Activated CD4-positive, alpha-beta memory T cell treated with anti-CD3 and anti-CD28 coated beads, Interleukin-2, amount 10 ng/mL, durations not matched to agents 7 days and 5 days (primary cell): ENCODE data around the gene MSANTD4. TPM values are rescaled to one million over a fixed set of nuclear protein-coding genes. Genes with fewer than 3 reads are reported as not detected.
"Not testable (repeated sequence)": the region's sequence is repeated elsewhere in the genome, so short reads cannot be mapped to it uniquely, and the experiment has no call there.

Experiments used
- CTCF ChIA-PET: fragments of 350-600 bp; sonication (Branson Sonifier 250); formaldehyde crosslinking; loops from one replicate; lab custom pipeline; 2021; ENCODE audit warnings: antibody characterized with exemption, inconsistent platforms; lab: Charles Lee
- POLR2A ChIA-PET: fragments of 350-600 bp; sonication (Branson Sonifier 250); formaldehyde crosslinking; loops from one replicate; lab custom pipeline; 2021; ENCODE audit warnings: antibody characterized with exemption; lab: Charles Lee
- DNase-seq: peaks from one replicate; pipeline ENCODE4 v3.0.0-alpha.2; 2020
- H3K27ac Mint-ChIP-seq: one replicate; pipeline ENCODE4 v1.8.0; 2021; ENCODE audit warnings: mild to moderate bottlenecking, mixed read lengths
- H3K27me3 Mint-ChIP-seq: one replicate; pipeline ENCODE4 v1.8.0; 2021; ENCODE audit warnings: mixed read lengths
- H3K36me3 Mint-ChIP-seq: one replicate; pipeline ENCODE4 v1.8.0; 2021; ENCODE audit warnings: low read depth, mixed read lengths
- H3K4me1 Mint-ChIP-seq: one replicate; pipeline ENCODE4 v1.8.0; 2021; ENCODE audit warnings: mixed read lengths
- H3K4me3 Mint-ChIP-seq: one replicate; pipeline ENCODE4 v1.8.0; 2021; ENCODE audit warnings: mild to moderate bottlenecking, mixed read lengths
- H3K9me3 Mint-ChIP-seq: one replicate; pipeline ENCODE4 v1.8.0; 2021; ENCODE audit warnings: mixed read lengths
- total RNA-seq, 2 experiments: library from RNA; stranded (reverse); gene quantifications; one replicate each; pipeline ENCODE4 v1.2.3, GENCODE V29; 2021

MSANTD4 gene
- total RNA-seq, result 10 to 100 TPM; 14.7 to 16.7 TPM

- peaks cover 21% of the 10 kb centered on the region for H3K36me3 Mint-ChIP-seq
- H3K27me3 Mint-ChIP-seq, result peaks cover 5% of the 10 kb centered on the region
- H3K9me3 Mint-ChIP-seq, result no peaks in the 10 kb centered on the region
- peaks cover 40% of the 10 kb centered on the region for H3K4me1 Mint-ChIP-seq
- peak within 1 kb of the TSS; percentile 87 for H3K4me3 Mint-ChIP-seq
- peak; percentile 97 for DNase-seq
- POLR2A ChIA-PET, result interaction anchor here (1.2 to 2.7 kb wide), 2 partner anchors 32 to 55 kb away, joined by 3 to 17 read pairs; partner anchors contain the start of genes AASDHPPT and KBTBD3
- H3K27ac Mint-ChIP-seq, result peak within 1 kb of the TSS; percentile 71
- CTCF ChIA-PET, result interaction anchor here (1.6 kb wide), 1 partner anchor 54 kb away, joined by 7 read pairs; the partner anchor contains the start of genes AASDHPPT and KBTBD3
These were observed at the start of gene MSANTD4 for GRCh38 chr11:106021967-106022794. Gene MSANTD4, minus strand, starts transcription at chr11:106022240. Its CDS starts 11,323 bp downstream, at chr11:106010917.

DNA sequence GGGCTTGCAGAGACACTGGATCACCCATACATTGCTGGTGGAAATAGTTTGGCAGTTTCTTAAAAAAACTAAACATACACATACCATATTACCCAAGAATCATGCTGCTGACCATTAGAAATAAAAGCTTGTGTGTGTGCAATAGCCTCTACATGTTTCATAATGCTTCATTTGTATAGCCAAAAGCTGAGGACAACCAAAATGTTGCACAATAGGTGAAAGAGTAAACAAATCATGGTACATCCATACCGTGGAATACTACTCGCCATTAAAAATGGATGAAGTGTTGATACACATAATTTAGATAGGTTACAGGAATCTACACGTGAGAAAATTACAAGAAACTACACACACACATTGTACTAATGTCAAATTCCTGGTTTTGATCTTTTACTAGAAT lies 48.6 kb upstream of the MSANTD4 start:
- CTCF ChIA-PET, result interaction anchor here (0.6 kb wide), 2 partner anchors 249 to 1538 kb away, joined by 3 read pairs; no protein-coding TSS in a partner anchor
- H3K4me3 Mint-ChIP-seq, result no peak overlapping the region
- peaks cover 8% of the 10 kb centered on the region for H3K4me1 Mint-ChIP-seq
- POLR2A ChIA-PET, result no interaction called here
- peaks cover 18% of the 10 kb centered on the region for H3K36me3 Mint-ChIP-seq
- no peaks in the 10 kb centered on the region for H3K27me3 Mint-ChIP-seq
- DNase-seq, result no peak
- no peaks in the 10 kb centered on the region for H3K9me3 Mint-ChIP-seq
- no peak overlapping the region for H3K27ac Mint-ChIP-seq

- no peaks in the 10 kb centered on the region for H3K9me3 Mint-ChIP-seq
- H3K27ac Mint-ChIP-seq, result no peak overlapping the region
- DNase-seq, result no peak
- ChIA-PET CTCF (no interaction called here), POLR2A (interaction anchor here (1.5 kb wide), 1 partner anchor 14 kb away, joined by 4 read pairs; the partner anchor contains the start of genes AASDHPPT and KBTBD3)
- H3K4me1 Mint-ChIP-seq, result peaks cover 14% of the 10 kb centered on the region
- H3K36me3 Mint-ChIP-seq, result peaks cover 13% of the 10 kb centered on the region
- H3K4me3 Mint-ChIP-seq, result no peak overlapping the region
- H3K27me3 Mint-ChIP-seq, result no peaks in the 10 kb centered on the region
These were observed 41.0 kb upstream of the MSANTD4 start for GRCh38 chr11:106063009-106063408.

GRCh38 chr11:106061954-106062949 lies 40.2 kb upstream of the MSANTD4 start:
- peak overlapping the region; percentile 10 for H3K27ac Mint-ChIP-seq
- CTCF ChIA-PET, result interaction anchor here (1.2 kb wide), 1 partner anchor 15 kb away, joined by 4 read pairs; the partner anchor contains the start of genes AASDHPPT and KBTBD3
- no peak overlapping the region for H3K4me3 Mint-ChIP-seq
- peaks cover 14% of the 10 kb centered on the region for H3K4me1 Mint-ChIP-seq
- H3K36me3 Mint-ChIP-seq, result peaks cover 17% of the 10 kb centered on the region
- H3K9me3 Mint-ChIP-seq, result no peaks in the 10 kb centered on the region
- no peak for DNase-seq
- no peaks in the 10 kb centered on the region for H3K27me3 Mint-ChIP-seq
- POLR2A ChIA-PET, result interaction anchor here (1.5 kb wide), 1 partner anchor 15 kb away, joined by 4 read pairs; the partner anchor contains the start of genes AASDHPPT and KBTBD3

DNA sequence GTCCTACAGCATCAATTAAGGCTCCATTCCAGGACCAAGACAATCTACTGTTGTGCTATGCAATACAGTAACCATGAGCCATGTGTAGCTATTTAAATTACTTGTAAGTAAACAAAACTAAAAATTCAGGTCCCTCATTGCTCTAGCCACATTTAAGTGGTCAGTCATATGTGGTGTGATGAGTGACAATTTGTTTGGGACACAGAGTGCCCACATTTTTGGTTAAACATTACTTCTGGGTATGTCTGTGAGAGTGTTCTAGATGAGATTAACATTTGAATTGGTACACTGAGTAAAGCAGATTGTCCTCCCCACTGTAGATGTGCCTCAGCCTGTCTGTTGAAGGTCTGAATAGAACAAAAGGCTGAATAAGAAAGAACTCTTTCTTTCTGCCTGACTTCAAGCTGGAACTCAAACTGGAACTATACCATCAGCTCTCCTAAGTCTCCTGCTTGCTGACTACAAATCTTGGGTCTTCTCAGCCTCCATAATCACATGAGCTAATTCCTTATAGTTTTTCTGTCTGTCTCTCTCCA lies 39.3 kb upstream of the MSANTD4 start:
- Mint-ChIP-seq H3K4me3 (no peak overlapping the region), H3K27ac (no peak overlapping the region), H3K27me3 (no peaks in the 10 kb centered on the region), H3K4me1 (peaks cover 14% of the 10 kb centered on the region), H3K36me3 (peaks cover 12% of the 10 kb centered on the region), H3K9me3 (no peaks in the 10 kb centered on the region)
- no peak for DNase-seq
- POLR2A ChIA-PET, result no interaction called here
- CTCF ChIA-PET, result interaction anchor here (1.2 kb wide), 1 partner anchor 16 kb away, joined by 4 read pairs; the partner anchor contains the start of genes AASDHPPT and KBTBD3

GRCh38 chr11:106059617-106060016 lies 37.6 kb upstream of the MSANTD4 start:
- POLR2A ChIA-PET, result interaction anchor here (0.7 kb wide), 1 partner anchor 44 kb away, joined by 3 read pairs; no protein-coding TSS in a partner anchor
- CTCF ChIA-PET, result interaction anchor here (0.9 to 1.1 kb wide), 2 partner anchors 17 to 29 kb away, joined by 3 to 4 read pairs; partner anchors contain the start of genes AASDHPPT and KBTBD3
- no peak overlapping the region for H3K27ac Mint-ChIP-seq
- no peaks in the 10 kb centered on the region for H3K9me3 Mint-ChIP-seq
- H3K4me1 Mint-ChIP-seq, result peaks cover 14% of the 10 kb centered on the region
- H3K4me3 Mint-ChIP-seq, result no peak overlapping the region
- peaks cover 5% of the 10 kb centered on the region for H3K36me3 Mint-ChIP-seq
- H3K27me3 Mint-ChIP-seq, result no peaks in the 10 kb centered on the region
- no peak for DNase-seq

- DNase-seq, POLR2A ChIA-PET, H3K36me3 Mint-ChIP-seq, H3K27me3 Mint-ChIP-seq, H3K27ac Mint-ChIP-seq, H3K4me3 Mint-ChIP-seq, H3K9me3 Mint-ChIP-seq: not testable (repeated sequence)
- H3K4me1 Mint-ChIP-seq, result peaks cover 14% of the 10 kb centered on the region
- CTCF ChIA-PET, result interaction anchor here (1.3 kb wide), 1 partner anchor 19 kb away, joined by 3 read pairs; the partner anchor contains the start of genes AASDHPPT and KBTBD3
These were observed 36.3 kb upstream of the MSANTD4 start for GRCh38 chr11:106058377-106058776.

GRCh38 chr11:106051103-106051502 lies 29.1 kb upstream of the MSANTD4 start:
- no peak for DNase-seq
- H3K36me3 Mint-ChIP-seq, result no peaks in the 10 kb centered on the region
- H3K9me3 Mint-ChIP-seq, result no peaks in the 10 kb centered on the region
- H3K4me3 Mint-ChIP-seq, result no peak overlapping the region
- no peaks in the 10 kb centered on the region for H3K4me1 Mint-ChIP-seq
- ChIA-PET CTCF (no interaction called here), POLR2A (no interaction called here)
- no peak overlapping the region for H3K27ac Mint-ChIP-seq
- no peaks in the 10 kb centered on the region for H3K27me3 Mint-ChIP-seq

DNA sequence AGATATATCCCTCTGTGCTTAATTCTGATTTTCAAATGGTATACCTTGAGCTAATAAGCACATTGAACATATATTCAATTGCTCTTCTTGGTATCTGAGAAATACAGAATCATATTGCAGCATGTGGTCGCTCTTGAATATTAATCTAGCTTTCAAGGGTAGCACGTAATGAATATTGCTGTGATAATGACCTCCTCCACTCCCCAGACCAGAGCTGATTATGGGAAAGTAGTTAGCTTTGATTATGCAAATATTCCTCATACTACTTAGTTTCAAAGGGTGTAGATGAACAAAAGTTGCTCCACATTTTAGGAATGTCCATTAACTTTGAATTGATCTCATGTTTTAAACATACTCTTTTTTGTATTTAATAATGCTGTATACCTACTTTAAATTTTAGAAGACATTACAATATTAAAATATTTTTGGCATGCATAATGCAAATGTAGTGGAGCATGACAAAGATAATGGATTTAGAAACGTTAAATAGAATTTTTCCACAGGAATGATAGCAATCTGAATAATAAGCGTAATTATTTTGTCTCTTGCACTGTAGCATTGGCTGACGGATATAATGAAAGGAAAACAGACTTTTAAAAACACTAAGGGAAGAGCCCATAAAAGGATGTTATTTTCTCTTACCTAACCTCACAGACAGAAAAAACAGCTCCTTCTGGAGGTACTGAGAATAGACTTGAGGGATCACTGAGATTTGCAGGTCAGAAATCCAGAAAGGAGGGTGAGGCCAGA lies 27.9 kb upstream of the MSANTD4 start:
- ChIA-PET POLR2A (no interaction called here), CTCF (no interaction called here)
- Mint-ChIP-seq H3K9me3 (no peaks in the 10 kb centered on the region), H3K4me3 (no peak overlapping the region), H3K4me1 (no peaks in the 10 kb centered on the region), H3K27ac (no peak overlapping the region), H3K36me3 (no peaks in the 10 kb centered on the region), H3K27me3 (no peaks in the 10 kb centered on the region)
- no peak for DNase-seq

- Mint-ChIP-seq H3K4me1 (peaks cover 9% of the 10 kb centered on the region), H3K27ac (no peak overlapping the region), H3K4me3 (no peak overlapping the region), H3K27me3 (no peaks in the 10 kb centered on the region), H3K9me3 (no peaks in the 10 kb centered on the region), H3K36me3 (no peaks in the 10 kb centered on the region)
- ChIA-PET POLR2A (no interaction called here), CTCF (no interaction called here)
- DNase-seq, result no peak
These were observed 25.6 kb upstream of the MSANTD4 start for GRCh38 chr11:106047631-106048030.

DNA sequence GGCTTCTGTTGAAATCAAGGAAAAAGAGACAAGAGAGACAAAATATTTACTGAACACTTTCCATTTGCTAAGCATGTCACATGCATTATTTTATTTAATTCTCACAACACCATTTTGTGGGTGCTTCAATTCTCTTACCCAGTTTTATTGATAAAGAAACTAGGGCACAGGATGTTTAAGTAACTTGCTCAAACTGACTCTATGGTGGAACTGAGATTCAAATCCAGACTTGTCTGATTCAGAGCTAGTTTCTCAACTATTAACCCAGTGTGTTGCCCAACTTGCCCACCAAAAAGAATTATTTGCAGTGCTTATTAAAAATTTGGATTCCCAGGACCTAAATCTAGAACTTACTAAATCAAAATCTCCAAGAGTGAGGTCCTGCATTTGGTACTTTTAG lies 21.5 kb upstream of the MSANTD4 start:
- Mint-ChIP-seq H3K27me3 (no peaks in the 10 kb centered on the region), H3K4me1 (peaks cover 12% of the 10 kb centered on the region), H3K9me3 (no peaks in the 10 kb centered on the region), H3K4me3 (no peak overlapping the region), H3K36me3 (no peaks in the 10 kb centered on the region), H3K27ac (no peak overlapping the region)
- ChIA-PET CTCF (interaction anchor here (0.8 kb wide), 1 partner anchor 33 kb away, joined by 3 read pairs; the partner anchor contains the start of genes AASDHPPT and KBTBD3), POLR2A (no interaction called here)
- DNase-seq, result no peak
